MCF 10A (cell line): ENCODE data around the gene GPA33. TPM values are rescaled to one million over a fixed set of nuclear protein-coding genes. Genes with fewer than 3 reads are reported as not detected.

Source experiments
- BruUV-seq: library from RNA; stranded (reverse); fragments of 400-500 nt; replicated peaks from 2 replicates; lab custom pipeline; 2021; lab: Mats Ljungman, UMichigan
- CTCF ChIA-PET: fragments of 300-600 bp; sonication (Branson Sonifier 250); formaldehyde crosslinking; extraction: SDS; loops from one replicate; lab custom pipeline; 2021; ENCODE audit warnings: antibody characterized with exemption, inconsistent platforms; lab: Yijun Ruan, JAX
- POLR2A ChIA-PET: fragments of 300-600, 350-650 bp; sonication (Branson Sonifier 250); formaldehyde crosslinking; extraction: SDS; loops from one replicate; lab custom pipeline; 2020; ENCODE audit warnings: antibody characterized with exemption, inconsistent platforms; lab: Yijun Ruan, JAX
- DNase-seq: peaks from one replicate; pipeline ENCODE4 v3.0.0-alpha.2; 2018; ENCODE audit not compliant: unreplicated experiment
- H3K27ac Mint-ChIP-seq: one replicate; pipeline ENCODE4 v1.8.0; 2022; ENCODE audit warnings: mild to moderate bottlenecking, low read depth, mixed read lengths; ENCODE audit not compliant: unreplicated experiment
- H3K27me3 Mint-ChIP-seq: one replicate; pipeline ENCODE4 v1.8.0; 2022; ENCODE audit warnings: mixed read lengths; ENCODE audit not compliant: insufficient read depth, unreplicated experiment
- H3K36me3 Mint-ChIP-seq: one replicate; pipeline ENCODE4 v1.8.0; 2022; ENCODE audit warnings: mild to moderate bottlenecking, moderate library complexity, mixed read lengths; ENCODE audit not compliant: insufficient read depth, unreplicated experiment
- H3K4me1 Mint-ChIP-seq: one replicate; pipeline ENCODE4 v1.8.0; 2022; ENCODE audit warnings: mixed read lengths; ENCODE audit not compliant: insufficient read depth, unreplicated experiment
- H3K4me3 Mint-ChIP-seq: one replicate; pipeline ENCODE4 v1.8.0; 2022; ENCODE audit warnings: mild to moderate bottlenecking, moderate library complexity, mixed read lengths; ENCODE audit not compliant: unreplicated experiment
- H3K9me3 Mint-ChIP-seq: one replicate; pipeline ENCODE4 v1.8.0; 2022; ENCODE audit warnings: mixed read lengths; ENCODE audit not compliant: unreplicated experiment
- intact Hi-C: fragments of 100-400 bp; cut with micrococcal nuclease; formaldehyde crosslinking; loops from 2 replicates; pipeline ENCODE4 v1.14.1; 2022
- total RNA-seq: library from RNA; stranded (reverse); gene quantifications from 2 replicates; pipeline ENCODE4 v1.2.3, GENCODE V29; 2022
- TF ChIP-seq, protein P1 (sequence below): fragments of 200-600 bp; IDR thresholded peaks from one replicate; pipeline ENCODE4 v1.8.0; 2022; ENCODE audit warnings: antibody characterized with exemption, mild to moderate bottlenecking; ENCODE audit not compliant: unreplicated experiment

Gene GPA33
- total RNA-seq, 1 experiment from 2014 or later: not detected

- no peak overlapping the region for H3K27ac Mint-ChIP-seq
- no peaks in the 10 kb centered on the region for H3K36me3 Mint-ChIP-seq
- BruUV-seq: no TSS peak
- DNase-seq: no peak
- no peaks in the 10 kb centered on the region for H3K4me1 Mint-ChIP-seq
- POLR2A ChIA-PET: no interaction called here
- CTCF ChIA-PET: interaction anchor here (0.7 to 18.0 kb wide), 7 partner anchors 9 to 219 kb away, joined by 3 to 259 read pairs (median 4); partner anchors contain the start of gene POU2F1
- intact Hi-C loops: loop anchor here (2.0 to 10.0 kb wide), 3 partner anchors 93 to 405 kb away; partner anchors contain the start of gene POU2F1
- TF ChIP-seq, protein P1, sequence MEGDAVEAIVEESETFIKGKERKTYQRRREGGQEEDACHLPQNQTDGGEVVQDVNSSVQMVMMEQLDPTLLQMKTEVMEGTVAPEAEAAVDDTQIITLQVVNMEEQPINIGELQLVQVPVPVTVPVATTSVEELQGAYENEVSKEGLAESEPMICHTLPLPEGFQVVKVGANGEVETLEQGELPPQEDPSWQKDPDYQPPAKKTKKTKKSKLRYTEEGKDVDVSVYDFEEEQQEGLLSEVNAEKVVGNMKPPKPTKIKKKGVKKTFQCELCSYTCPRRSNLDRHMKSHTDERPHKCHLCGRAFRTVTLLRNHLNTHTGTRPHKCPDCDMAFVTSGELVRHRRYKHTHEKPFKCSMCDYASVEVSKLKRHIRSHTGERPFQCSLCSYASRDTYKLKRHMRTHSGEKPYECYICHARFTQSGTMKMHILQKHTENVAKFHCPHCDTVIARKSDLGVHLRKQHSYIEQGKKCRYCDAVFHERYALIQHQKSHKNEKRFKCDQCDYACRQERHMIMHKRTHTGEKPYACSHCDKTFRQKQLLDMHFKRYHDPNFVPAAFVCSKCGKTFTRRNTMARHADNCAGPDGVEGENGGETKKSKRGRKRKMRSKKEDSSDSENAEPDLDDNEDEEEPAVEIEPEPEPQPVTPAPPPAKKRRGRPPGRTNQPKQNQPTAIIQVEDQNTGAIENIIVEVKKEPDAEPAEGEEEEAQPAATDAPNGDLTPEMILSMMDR: no peak
- no peaks in the 10 kb centered on the region for H3K9me3 Mint-ChIP-seq
- peaks cover 33% of the 10 kb centered on the region for H3K27me3 Mint-ChIP-seq
- H3K4me3 Mint-ChIP-seq: no peak overlapping the region
Measured at GRCh38 chr1:167127661-167128060, 37.5 kb upstream of the GPA33 start.

DNA sequence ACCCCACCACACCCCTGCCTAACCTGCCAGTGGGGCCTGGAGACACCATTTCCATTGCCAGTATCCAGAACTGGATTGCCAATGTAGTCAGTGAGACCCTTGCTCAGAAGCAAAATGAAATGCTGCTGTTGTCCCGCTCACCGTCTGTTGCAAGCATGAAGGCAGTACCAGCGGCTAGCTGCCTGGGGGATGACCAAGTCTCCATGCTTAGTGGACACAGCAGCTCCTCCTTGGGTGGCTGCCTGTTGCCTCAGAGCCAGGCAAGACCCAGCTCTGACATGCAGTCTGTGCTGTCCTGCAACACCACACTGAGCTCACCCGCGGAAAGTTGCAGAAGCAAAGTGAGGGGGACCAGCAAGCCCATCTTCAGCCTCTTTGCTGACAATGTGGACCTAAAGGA, 37.1 kb upstream of the GPA33 start:
- Mint-ChIP-seq H3K36me3 (no peaks in the 10 kb centered on the region), H3K4me1 (no peaks in the 10 kb centered on the region), H3K9me3 (no peaks in the 10 kb centered on the region), H3K27me3 (peaks cover 33% of the 10 kb centered on the region), H3K27ac (no peak overlapping the region), H3K4me3 (no peak overlapping the region)
- ChIA-PET CTCF (interaction anchor here (0.7 to 18.0 kb wide), 7 partner anchors 9 to 218 kb away, joined by 3 to 259 read pairs (median 4); partner anchors contain the start of gene POU2F1), POLR2A (no interaction called here)
- TF ChIP-seq, protein P1: no peak
- BruUV-seq: no TSS peak
- intact Hi-C loops: loop anchor here (10.0 kb wide), 1 partner anchor 212 kb away; no protein-coding TSS in a partner anchor
- no peak for DNase-seq

GRCh38 chr1:167126811-167127210, 36.6 kb upstream of the GPA33 start:
- H3K36me3 Mint-ChIP-seq: no peaks in the 10 kb centered on the region
- intact Hi-C loops: loop anchor here (10.0 kb wide), 1 partner anchor 212 kb away; no protein-coding TSS in a partner anchor
- no peak overlapping the region for H3K4me3 Mint-ChIP-seq
- ChIA-PET CTCF (interaction anchor here (0.6 to 18.0 kb wide), 11 partner anchors 9 to 1041 kb away, joined by 3 to 259 read pairs (median 4); partner anchors contain the start of gene POU2F1), POLR2A (interaction anchor here (0.6 kb wide), 1 partner anchor 36 kb away, joined by 3 read pairs; no protein-coding TSS in a partner anchor)
- no TSS peak for BruUV-seq
- H3K27ac Mint-ChIP-seq: no peak overlapping the region
- no peaks in the 10 kb centered on the region for H3K9me3 Mint-ChIP-seq
- no peak for DNase-seq
- TF ChIP-seq, protein P1: no peak
- no peaks in the 10 kb centered on the region for H3K4me1 Mint-ChIP-seq
- H3K27me3 Mint-ChIP-seq: peaks cover 33% of the 10 kb centered on the region

- ChIA-PET CTCF (interaction anchor here (0.6 to 18.0 kb wide), 10 partner anchors 9 to 1042 kb away, joined by 3 to 259 read pairs (median 4); no protein-coding TSS in a partner anchor), POLR2A (interaction anchor here (0.6 kb wide), 1 partner anchor 37 kb away, joined by 3 read pairs; no protein-coding TSS in a partner anchor)
- Mint-ChIP-seq H3K36me3 (no peaks in the 10 kb centered on the region), H3K27ac (no peak overlapping the region), H3K27me3 (peaks cover 33% of the 10 kb centered on the region), H3K4me1 (no peaks in the 10 kb centered on the region), H3K9me3 (no peaks in the 10 kb centered on the region), H3K4me3 (no peak overlapping the region)
- DNase-seq: no peak
- intact Hi-C loops: loop anchor here (10.0 kb wide), 1 partner anchor 212 kb away; no protein-coding TSS in a partner anchor
- TF ChIP-seq, protein P1: no peak
- BruUV-seq: no TSS peak
Measured at GRCh38 chr1:167126317-167126716, 36.1 kb upstream of the GPA33 start.
